Liver (tissue), 9 donors: Measurements from ENCODE around the gene RAB6B. TPM values are rescaled to one million over a fixed set of nuclear protein-coding genes. Genes with fewer than 3 reads are reported as not detected.
A peak's percentile ranks its signal among the peaks of the same experiment; 100 is the strongest.

Experiments
- DNase-seq: peaks from one replicate; pipeline ENCODE4 v3.0.0-alpha.2; 2017; ENCODE audit warnings: low spot score
- H3K27ac ChIP-seq, 2 donors: one replicate each; pipeline ENCODE4 v1.7.0; 2013; ENCODE audit warnings: inconsistent platforms in 2 of 2, low read length in 2 of 2, control low read depth in 1 of 2, low read depth in 1 of 2, mild to moderate bottlenecking in 1 of 2
- H3K27me3 ChIP-seq, 4 donors: one replicate each; pipeline versions ENCODE4 v1.6.1 to v1.7.0; 2013; ENCODE audit warnings: low read length in 3 of 4, inconsistent platforms in 1 of 4, mild to moderate bottlenecking in 1 of 4, moderate library complexity in 1 of 4; ENCODE audit not compliant: control insufficient read depth in 4 of 4, insufficient read depth in 4 of 4
- H3K36me3 ChIP-seq, 4 donors: one replicate each; pipeline versions ENCODE4 v1.6.1 to v1.7.0; 2013; ENCODE audit warnings: low read length in 3 of 4, mild to moderate bottlenecking in 3 of 4, low read depth in 1 of 4, moderate library complexity in 1 of 4; ENCODE audit not compliant: control insufficient read depth in 4 of 4, insufficient read depth in 3 of 4
- H3K4me1 ChIP-seq, 4 donors: one replicate each; pipeline versions ENCODE4 v1.6.1 to v1.7.0; 2013; ENCODE audit warnings: low read length in 3 of 4, mild to moderate bottlenecking in 3 of 4, moderate library complexity in 1 of 4; ENCODE audit not compliant: control insufficient read depth in 4 of 4, insufficient read depth in 4 of 4
- H3K4me3 ChIP-seq, 3 donors: one replicate each; pipeline versions ENCODE4 v1.6.1 to v1.7.0; 2013; ENCODE audit warnings: low read length in 3 of 3, control low read depth in 1 of 3, low read depth in 1 of 3, mild to moderate bottlenecking in 1 of 3
- H3K9ac ChIP-seq, 2 donors: one replicate each; pipeline ENCODE4 v1.7.0; 2013; ENCODE audit warnings: low read length in 2 of 2, mild to moderate bottlenecking in 2 of 2, moderate library complexity in 2 of 2, control low read depth in 1 of 2, low read depth in 1 of 2
- H3K9me3 ChIP-seq, 4 donors: one replicate each; pipeline versions ENCODE4 v1.6.1 to v1.7.0; 2013; ENCODE audit warnings: low read length in 3 of 4; ENCODE audit not compliant: control insufficient read depth in 4 of 4
- ATF3 ChIP-seq: IDR thresholded peaks from 2 replicates; pipeline ENCODE4 v1.6.1; 2016; ENCODE audit warnings: antibody characterized with exemption
- CTCF ChIP-seq: fragments of 150-350 bp; IDR thresholded peaks from 2 replicates; pipeline ENCODE4 v1.5.1; 2017; ENCODE audit warnings: improper control_type of control experiment, low read depth, low read length; ENCODE audit not compliant: missing input control
- EGR1 ChIP-seq, 2 donors: IDR thresholded peaks; 2 replicates each; pipeline ENCODE4 v1.6.1; 2016 to 2018; ENCODE audit warnings: antibody characterized with exemption in 2 of 2, low read depth in 2 of 2
- FOXA1 ChIP-seq: IDR thresholded peaks from 2 replicates; pipeline ENCODE4 v1.6.1; 2016; ENCODE audit warnings: antibody characterized with exemption
- GABPA ChIP-seq, 2 donors: IDR thresholded peaks in 1 of 2; conservative IDR thresholded peaks in 1 of 2; 2 replicates each; pipeline ENCODE4 v1.6.1; 2016; ENCODE audit warnings: antibody characterized with exemption in 2 of 2, mild to moderate bottlenecking in 1 of 2, moderate library complexity in 1 of 2
- HNF4A ChIP-seq, 2 donors: conservative IDR thresholded peaks; 2 replicates each; pipeline ENCODE4 v1.6.1; 2016; ENCODE audit warnings: antibody characterized with exemption in 2 of 2, mild to moderate bottlenecking in 2 of 2
- JUND ChIP-seq, 2 donors: IDR thresholded peaks; 2 replicates each; pipeline ENCODE4 v1.6.1; 2016; ENCODE audit warnings: antibody characterized with exemption in 2 of 2
- MAX ChIP-seq: IDR thresholded peaks from 2 replicates; pipeline ENCODE4 v1.6.1; 2016; ENCODE audit warnings: antibody characterized with exemption
- NR2F2 ChIP-seq: IDR thresholded peaks from 2 replicates; pipeline ENCODE4 v1.6.1; 2016; ENCODE audit warnings: antibody characterized with exemption
- RAD21 ChIP-seq, 2 donors: IDR thresholded peaks; 2 replicates each; pipeline ENCODE4 v1.6.1; 2016; ENCODE audit warnings: antibody characterized with exemption in 2 of 2, mild to moderate bottlenecking in 2 of 2
- REST ChIP-seq: IDR thresholded peaks from 2 replicates; pipeline ENCODE4 v1.6.1; 2016; ENCODE audit warnings: antibody characterized with exemption, mild to moderate bottlenecking
- SP1 ChIP-seq: IDR thresholded peaks from 2 replicates; pipeline ENCODE4 v1.6.1; 2018; ENCODE audit warnings: antibody characterized with exemption, mild to moderate bottlenecking
- YY1 ChIP-seq: IDR thresholded peaks from 2 replicates; pipeline ENCODE4 v1.6.1; 2016; ENCODE audit warnings: antibody characterized with exemption, mild to moderate bottlenecking
- ZBTB33 ChIP-seq: IDR thresholded peaks from 2 replicates; pipeline ENCODE4 v1.6.1; 2016; ENCODE audit warnings: antibody characterized with exemption
- whole genome bisulfite sequencing: extraction: QIAGEN DNeasy Blood & Tissue Kit; methylation state at CpG from one replicate; pipeline ENCODE4 v1.1.7; 2013; 5-methylcytosine and 5-hydroxymethylcytosine counted together
- polyA plus RNA-seq, 2 donors: library from polyadenylated mRNA; stranded (reverse) in 1 of 2; unstranded in 1 of 2; fragments of 200-250 nt in 1 of 2; fragments of >200 nt in 1 of 2; fragmentation: Nextera tagmentation in 1 of 2; extraction: Ambion mirVana in 1 of 2; gene quantifications; one replicate each; pipeline versions ENCODE4 v1.2.1 to v1.2.3, GENCODE V29; 2013 to 2015
- total RNA-seq, 2 donors: library from RNA; depleted of rRNA; stranded (reverse); fragments of >200 nt; gene quantifications; one replicate each; pipeline ENCODE4 v1.2.3, GENCODE V29; 2014
- donor health status: healthy.
- donor health status: healthy.
- donor health status: healthy.
- donor health status: healthy.
- donor health status: healthy.

RAB6B gene
- total and polyA plus RNA-seq, 4 donors, result 0.08 to 2.8 (median 0.28) TPM

GRCh38 chr3:133883641-133884040 lies 12.0 kb downstream of the RAB6B start:
- TF ChIP-seq REST (no peak), RAD21 (IDR thresholded peaks at IDR 0.05) (no peak), YY1 (no peak), MAX (no peak), FOXA1 (no peak), HNF4A (conservative IDR thresholded peaks at IDR 0.05) (no peak), ATF3 (no peak), ZBTB33 (no peak), SP1 (no peak), EGR1 (IDR thresholded peaks at IDR 0.05; ENCODE audit: low read depth in 2 of 2) (no peak), NR2F2 (no peak), CTCF (no peak), GABPA (IDR thresholded peaks at IDR 0.05 in 1 of 2, conservative IDR thresholded peaks at IDR 0.05 in 1 of 2) (no peak), JUND (IDR thresholded peaks at IDR 0.05) (no peak)
- H3K36me3 ChIP-seq, result no peaks in the 10 kb centered on the region
- H3K27ac ChIP-seq, result no peak overlapping the region
- no peak overlapping the region for H3K9ac ChIP-seq
- DNase-seq, result peak; percentile 35
- no peaks in the 10 kb centered on the region for H3K27me3 ChIP-seq
- H3K4me3 ChIP-seq, result no peak overlapping the region
- H3K4me1 ChIP-seq, result no peaks in the 10 kb centered on the region
- H3K9me3 ChIP-seq, result no peaks in the 10 kb centered on the region

- DNase-seq, result peak; percentile 32
- Histone ChIP-seq H3K36me3 (no peaks in the 10 kb centered on the region), H3K4me3 (no peak overlapping the region), H3K27me3 (no peaks in the 10 kb centered on the region), H3K9me3 (no peaks in the 10 kb centered on the region), H3K27ac (no peak overlapping the region), H3K4me1 (no peaks in the 10 kb centered on the region), H3K9ac (no peak overlapping the region)
- WGBS, result 67% methylated on average over 3 of the region's 3 CpGs
- TF ChIP-seq SP1 (no peak), HNF4A (conservative IDR thresholded peaks at IDR 0.05) (no peak), MAX (no peak), REST (no peak), RAD21 (IDR thresholded peaks at IDR 0.05) (no peak), CTCF (no peak), GABPA (IDR thresholded peaks at IDR 0.05 in 1 of 2, conservative IDR thresholded peaks at IDR 0.05 in 1 of 2) (no peak), NR2F2 (no peak)
Measured at GRCh38 chr3:133882986-133883586, 12.6 kb downstream of the RAB6B start.
